ENCODE measurements around the gene CENPC. TPM values are rescaled to one million over a fixed set of nuclear protein-coding genes. Genes with fewer than 3 reads are reported as not detected.
"Not testable (repeated sequence)": the region's sequence is repeated elsewhere in the genome, so short reads cannot be mapped to it uniquely, and the experiment has no call there.

Gene CENPC
- total and polyA plus RNA-seq, 2 of the 4 experiments (the other 2 are of a cell fraction), result 4.2 to 6.6 TPM

DNA sequence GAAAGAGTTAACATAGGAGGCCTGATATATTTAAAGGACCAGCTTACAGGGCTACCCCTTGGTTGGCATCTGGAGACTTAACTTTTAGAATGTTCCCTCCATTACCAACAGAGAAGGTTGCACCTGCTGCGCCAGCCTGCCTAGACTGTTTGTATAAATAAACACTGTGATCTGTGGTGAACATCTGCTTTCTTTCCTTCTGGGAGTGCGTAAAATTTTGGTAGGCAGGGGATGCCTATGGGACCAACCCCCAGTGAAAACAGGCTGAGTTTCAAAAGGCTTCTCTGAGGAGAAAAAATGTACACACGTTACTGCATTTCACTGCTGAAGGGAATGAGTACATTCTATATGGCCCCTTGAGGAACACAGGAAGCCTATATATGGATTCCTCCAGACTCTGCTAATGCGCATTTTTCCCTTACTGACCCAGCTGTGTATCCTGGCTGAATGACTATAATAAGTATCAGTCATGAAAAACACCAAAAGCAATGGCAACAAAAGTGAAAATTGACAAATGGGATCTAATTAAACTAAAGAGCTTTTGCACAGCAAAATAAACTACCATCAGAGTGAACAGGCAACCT is 13.8 kb downstream of the CENPC start:
- Histone ChIP-seq H3K4me1 (ENCODE audit: control insufficient read depth, insufficient read depth, low read length) (no peaks in the 10 kb centered on the region), H2BK15ac (ENCODE audit: low read depth, low read length) (no peak overlapping the region), H3K9me3 (ENCODE audit: control insufficient read depth, insufficient read depth, low read length) (0 out of 2 replicates have a peak, but pooled peaks cover 2% of the 10 kb centered on the region), H3K56ac (ENCODE audit: extremely low read depth, insufficient read depth, low read length) (no peak overlapping the region), H3K36me3 (ENCODE audit: control insufficient read depth, insufficient read depth, low read length) (peaks cover 19% of the 10 kb centered on the region), H3K9me1 (ENCODE audit: insufficient read depth, low read length) (no peaks in the 10 kb centered on the region; the same call in 1 of the 2 replicates), H3K4ac (ENCODE audit: low read depth, low read length) (no peak overlapping the region), H2BK20ac (ENCODE audit: low read depth, low read length) (no peak overlapping the region), H4K91ac (ENCODE audit: insufficient read depth, low read depth, low read length) (no peak overlapping the region), H3K79me1 (ENCODE audit: low read depth in 1 of 2, low read length in 2 of 2) (peaks cover 2 to 13% of the 10 kb centered on the region in 2 experiments; a peak in 2 of 4 replicates), H2AK9ac (replicated peaks; ENCODE audit: low read depth, low read length, poor library complexity) (no peak overlapping the region), H2AK5ac (ENCODE audit: low read depth, low read length) (no peak overlapping the region), H3K27me3 (ENCODE audit: control insufficient read depth, insufficient read depth, low read length) (no peaks in the 10 kb centered on the region), H2AFZ (replicated peaks; ENCODE audit: low read length, poor library complexity) (no peak overlapping the region), H3K4me3 (ENCODE audit: insufficient read depth, low read depth, low read length) (no peak overlapping the region), H4K5ac (ENCODE audit: low read depth, low read length) (no peak overlapping the region), H3K14ac (replicated peaks; ENCODE audit: low read depth, low read length) (no peak overlapping the region), H2BK120ac (ENCODE audit: low read depth, low read length) (no peak overlapping the region), H3K27ac (ENCODE audit: insufficient read depth, low read length) (no peak overlapping the region), H4K20me1 (ENCODE audit: insufficient read depth, low read length) (no peaks in the 10 kb centered on the region; the same call in 1 of the 2 replicates), H3K23ac (ENCODE audit: low read depth, low read length) (no peak overlapping the region), H3K18ac (ENCODE audit: low read depth, low read length) (no peak overlapping the region), H4K8ac (ENCODE audit: low read depth in 2 of 2, low read length in 2 of 2) (no peak overlapping the region), H3K4me2 (ENCODE audit: low read depth, low read length) (no peak overlapping the region), H2BK5ac (ENCODE audit: low read depth, low read length, poor library complexity, severe bottlenecking) (no peak overlapping the region), H3K9ac (ENCODE audit: low read depth, low read length) (no peak overlapping the region)
- ChIA-PET CTCF (no interaction called here), POLR2A (ENCODE audit: unreplicated experiment) (no interaction called here)
- TF ChIP-seq, protein P1, sequence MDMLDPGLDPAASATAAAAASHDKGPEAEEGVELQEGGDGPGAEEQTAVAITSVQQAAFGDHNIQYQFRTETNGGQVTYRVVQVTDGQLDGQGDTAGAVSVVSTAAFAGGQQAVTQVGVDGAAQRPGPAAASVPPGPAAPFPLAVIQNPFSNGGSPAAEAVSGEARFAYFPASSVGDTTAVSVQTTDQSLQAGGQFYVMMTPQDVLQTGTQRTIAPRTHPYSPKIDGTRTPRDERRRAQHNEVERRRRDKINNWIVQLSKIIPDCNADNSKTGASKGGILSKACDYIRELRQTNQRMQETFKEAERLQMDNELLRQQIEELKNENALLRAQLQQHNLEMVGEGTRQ (IDR thresholded peaks at IDR 0.05; ENCODE audit: low read depth, low read length), result no peak
- in situ Hi-C loops (cut with MboI; ENCODE audit: low sequenced_read_pairs), result no loop called here
- dilution Hi-C loops (cut with HindIII; ENCODE audit: low sequenced_read_pairs, unreplicated experiment), result no loop called here
- no peak for DNase-seq
- BruUV-seq (replicated peaks), result no TSS peak
- no peak for ATAC-seq (ENCODE audit: low read depth)
- WGBS, 2 experiments (ENCODE audit: extremely low coverage in 2 of 2, insufficient read length in 1 of 2), result no CpG with 5 or more reads among the region's 4 CpGs
- intact Hi-C loops (cut with micrococcal nuclease), result no loop called here

GRCh38 chr4:67524140-67524539 is 21.2 kb downstream of the CENPC start:
- POLR2A ChIA-PET (ENCODE audit: unreplicated experiment); H3K18ac ChIP-seq (ENCODE audit: low read depth, low read length); H3K9me1 ChIP-seq (ENCODE audit: insufficient read depth, low read length); H3K23ac ChIP-seq (ENCODE audit: low read depth, low read length); H3K36me3 ChIP-seq (ENCODE audit: control insufficient read depth, insufficient read depth, low read length); H2BK120ac ChIP-seq (ENCODE audit: low read depth, low read length); in situ Hi-C loops (cut with MboI; ENCODE audit: low sequenced_read_pairs); H2BK15ac ChIP-seq (ENCODE audit: low read depth, low read length); H3K4me1 ChIP-seq (ENCODE audit: control insufficient read depth, insufficient read depth, low read length); H2AFZ ChIP-seq (replicated peaks; ENCODE audit: low read length, poor library complexity); H4K5ac ChIP-seq (ENCODE audit: low read depth, low read length); H4K20me1 ChIP-seq (ENCODE audit: insufficient read depth, low read length); H3K56ac ChIP-seq (ENCODE audit: extremely low read depth, insufficient read depth, low read length); intact Hi-C loops (cut with micrococcal nuclease); H3K4me2 ChIP-seq (ENCODE audit: low read depth, low read length); ATAC-seq (ENCODE audit: low read depth); H2BK5ac ChIP-seq (ENCODE audit: low read depth, low read length, poor library complexity, severe bottlenecking); H4K8ac ChIP-seq (ENCODE audit: low read depth in 2 of 2, low read length in 2 of 2); dilution Hi-C loops (cut with HindIII; ENCODE audit: low sequenced_read_pairs, unreplicated experiment); BruUV-seq (replicated peaks); H2BK20ac ChIP-seq (ENCODE audit: low read depth, low read length); H2AK5ac ChIP-seq (ENCODE audit: low read depth, low read length); H4K91ac ChIP-seq (ENCODE audit: insufficient read depth, low read depth, low read length); H3K27ac ChIP-seq (ENCODE audit: insufficient read depth, low read length); H2AK9ac ChIP-seq (replicated peaks; ENCODE audit: low read depth, low read length, poor library complexity); DNase-seq; H3K9ac ChIP-seq (ENCODE audit: low read depth, low read length); CTCF ChIA-PET; H3K9me3 ChIP-seq (ENCODE audit: control insufficient read depth, insufficient read depth, low read length); H3K4me3 ChIP-seq (ENCODE audit: insufficient read depth, low read depth, low read length); H3K4ac ChIP-seq (ENCODE audit: low read depth, low read length); H3K27me3 ChIP-seq (ENCODE audit: control insufficient read depth, insufficient read depth, low read length); H3K14ac ChIP-seq (replicated peaks; ENCODE audit: low read depth, low read length): not testable (repeated sequence)
- H3K79me1 ChIP-seq (ENCODE audit: low read depth in 1 of 2, low read length in 2 of 2), result peaks cover 15 to 23% of the 10 kb centered on the region in 2 experiments
- no CpG with 5 or more reads among the region's 3 CpGs for WGBS, 2 experiments (ENCODE audit: extremely low coverage in 2 of 2, insufficient read length in 1 of 2)
